HG03439 (cell line): ENCODE results near the gene KLK6.

ENCODE experiments used
- ATAC-seq: cut with Tn5 transposase; IDR thresholded peaks from one replicate; pipeline ENCODE4 v1.9.1; 2021; ENCODE audit warnings: mild to moderate bottlenecking, moderate library complexity; ENCODE audit not compliant: unreplicated experiment

Gene KLK6

DNA sequence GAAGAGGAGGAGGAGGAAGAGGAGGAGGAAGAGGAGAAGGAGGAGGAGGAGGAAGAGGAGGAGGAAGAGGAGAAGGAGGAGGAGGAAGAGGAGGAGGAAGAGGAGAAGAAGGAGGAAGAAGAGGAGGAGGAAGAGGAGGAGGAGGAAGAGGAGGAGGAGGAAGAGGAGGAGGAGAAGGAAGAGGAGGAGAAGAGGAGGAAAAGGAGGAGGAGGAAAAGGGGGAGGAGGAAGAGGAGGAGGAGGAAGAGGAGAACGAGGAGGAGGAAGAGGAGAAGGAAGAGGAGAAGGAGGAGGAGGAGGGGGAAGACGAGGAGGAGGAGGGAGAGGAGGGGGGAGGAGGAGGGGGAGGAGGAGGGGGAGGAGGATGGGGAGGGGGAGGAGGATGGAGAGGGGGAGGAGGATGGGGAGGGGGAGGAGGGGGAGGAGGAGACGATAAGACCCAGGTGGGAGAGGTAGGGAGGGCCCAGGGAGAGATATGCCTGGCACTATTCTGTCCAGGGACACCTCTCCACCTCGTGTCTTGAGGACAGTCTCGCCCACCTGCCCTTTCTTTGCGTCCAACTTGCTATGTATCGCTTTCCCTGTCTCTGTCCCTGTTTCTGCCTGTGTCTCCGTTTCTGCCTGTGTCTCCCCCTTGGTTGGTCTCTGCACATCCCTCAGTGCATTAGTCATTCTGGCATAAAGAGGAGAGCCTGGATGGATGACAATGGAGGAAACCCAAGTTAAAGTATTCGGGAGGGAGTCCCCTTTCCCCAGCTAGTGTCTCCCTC, 9.5 kb downstream of the KLK6 start:
- no peak for ATAC-seq

DNA sequence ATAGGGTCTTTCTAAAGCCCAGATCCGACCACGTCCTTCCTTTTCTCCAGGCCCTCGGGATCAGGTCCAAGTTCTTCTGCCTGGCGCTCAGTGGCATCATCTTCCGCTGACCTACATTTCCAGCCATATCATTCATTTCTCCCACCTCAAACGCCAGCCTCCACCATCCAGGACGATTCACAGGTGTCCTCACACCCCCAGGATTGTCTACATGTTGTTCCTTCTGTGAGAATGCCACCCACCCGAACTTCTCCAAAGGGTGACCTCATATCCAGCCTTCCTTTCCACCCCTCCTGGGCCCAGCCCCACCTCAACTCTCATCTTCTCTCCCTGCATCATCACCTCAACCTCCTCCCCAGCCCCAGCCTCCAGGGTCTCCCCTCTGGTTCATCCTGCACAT, 11.8 kb downstream of the KLK6 start:
- ATAC-seq, result no peak

DNA sequence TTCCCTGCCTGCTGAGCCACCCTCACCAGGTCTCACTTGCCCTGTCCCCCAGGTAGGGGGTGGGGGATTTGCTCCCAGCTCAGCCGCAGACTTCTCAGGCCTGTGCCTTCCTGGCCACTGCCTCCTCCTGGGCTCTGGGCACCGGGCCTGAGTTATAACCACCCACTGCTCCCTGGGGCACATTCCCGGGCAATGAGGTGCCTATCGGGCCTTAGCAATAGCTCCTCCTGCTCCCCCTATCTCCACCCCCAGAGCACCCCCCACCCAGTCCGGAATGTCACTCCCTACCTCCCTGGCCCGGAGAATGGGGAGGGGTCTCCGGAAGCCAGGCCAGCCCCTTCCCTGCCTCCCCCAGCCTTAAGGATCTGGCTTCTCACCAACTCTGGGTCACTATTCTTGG, 16.5 kb downstream of the KLK6 start, which contains the start of gene KLK5:
Gene KLK5 (minus strand): TSS at position 129 of the 400 bp plus-strand sequence. CDS start 381 bp downstream, outside the sequence.
- ATAC-seq, result no peak

GRCh38 chr19:50949861-50950260, 19.5 kb downstream of the KLK6 start:
- no peak for ATAC-seq

GRCh38 chr19:50947123-50947522, 22.3 kb downstream of the KLK6 start:
- no peak for ATAC-seq

GRCh38 chr19:50944795-50945194, 24.6 kb downstream of the KLK6 start:
- ATAC-seq, result no peak

- no peak for ATAC-seq
These were observed 26.1 kb downstream of the KLK6 start for GRCh38 chr19:50943074-50943828.

- ATAC-seq, result no peak
These were observed 29.8 kb downstream of the KLK6 start for GRCh38 chr19:50939596-50939995.

GRCh38 chr19:50933640-50934039, 35.8 kb downstream of the KLK6 start:
- ATAC-seq, result no peak

DNA sequence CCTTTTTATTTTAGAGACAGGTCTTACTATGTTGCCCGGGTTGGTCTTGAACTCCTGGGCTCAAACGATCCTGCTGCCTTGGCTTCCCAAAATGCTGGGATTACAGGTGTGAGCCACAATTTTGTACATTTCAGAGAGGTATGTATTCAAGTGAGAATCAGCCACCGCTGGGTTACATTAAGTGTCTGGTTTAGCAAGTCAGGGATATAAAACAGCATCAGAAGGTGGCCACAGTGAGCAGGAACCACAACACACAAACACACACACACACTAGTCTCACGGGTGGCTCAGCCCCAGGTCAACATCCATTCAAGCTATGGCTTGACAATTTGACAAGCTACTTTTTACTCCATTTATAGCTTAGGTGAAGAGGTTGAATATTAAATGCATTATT, 36.7 kb downstream of the KLK6 start:
- no peak for ATAC-seq

DNA sequence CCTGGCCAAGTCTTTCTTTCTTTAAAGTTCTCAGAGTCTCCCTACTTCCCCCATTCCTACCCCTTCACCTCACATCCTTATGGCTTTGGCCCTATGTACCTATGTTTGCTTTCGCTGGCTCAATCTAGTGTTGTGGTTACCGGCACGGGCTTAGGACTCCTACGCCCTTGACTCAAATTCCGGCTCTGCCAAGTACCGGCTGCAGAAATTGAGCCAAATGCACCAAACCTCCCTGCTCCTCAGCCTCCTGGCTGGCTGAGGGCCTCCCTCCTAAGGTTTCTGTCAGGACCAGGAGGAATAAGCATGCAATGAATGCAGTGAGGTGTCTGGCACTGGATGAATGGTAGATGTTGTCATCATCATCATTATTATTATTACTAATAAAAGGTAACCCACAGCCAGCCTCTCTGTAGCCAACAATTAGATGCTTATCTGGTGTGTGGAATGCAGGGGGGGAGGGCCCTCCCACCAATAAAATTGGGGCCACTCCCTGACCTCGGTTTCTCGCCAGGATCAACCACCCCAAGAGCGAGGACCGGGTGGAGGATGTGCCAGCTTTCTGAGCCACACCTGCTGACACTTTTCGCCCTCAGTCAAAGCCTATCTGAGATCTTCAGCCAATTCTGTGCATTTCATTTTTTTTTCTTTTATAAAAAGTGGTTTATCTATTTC, 37.2 kb downstream of the KLK6 start:
- no peak for ATAC-seq

DNA sequence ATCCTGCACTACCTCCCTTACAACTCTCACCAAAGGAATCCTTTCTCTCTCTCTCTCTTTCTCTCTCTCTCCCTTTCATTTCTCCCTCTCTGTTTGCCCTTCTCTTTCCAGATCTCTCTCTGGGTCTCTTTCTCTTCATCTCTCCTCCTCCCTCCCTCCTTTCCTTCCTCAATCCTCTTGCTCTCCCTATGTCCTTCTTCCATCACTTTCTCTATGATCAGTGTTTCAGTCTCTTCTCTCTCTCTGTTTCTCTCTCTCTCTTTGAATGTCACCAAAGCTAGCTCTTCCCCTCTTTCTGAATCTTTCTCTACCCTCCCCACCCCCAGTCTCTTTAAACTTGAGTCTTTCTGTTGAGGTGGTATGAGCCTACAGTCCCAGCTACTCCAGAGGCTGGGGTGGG, 38.4 kb downstream of the KLK6 start:
- no peak for ATAC-seq

GRCh38 chr19:50928831-50929230, 40.6 kb downstream of the KLK6 start:
- ATAC-seq, result no peak

DNA sequence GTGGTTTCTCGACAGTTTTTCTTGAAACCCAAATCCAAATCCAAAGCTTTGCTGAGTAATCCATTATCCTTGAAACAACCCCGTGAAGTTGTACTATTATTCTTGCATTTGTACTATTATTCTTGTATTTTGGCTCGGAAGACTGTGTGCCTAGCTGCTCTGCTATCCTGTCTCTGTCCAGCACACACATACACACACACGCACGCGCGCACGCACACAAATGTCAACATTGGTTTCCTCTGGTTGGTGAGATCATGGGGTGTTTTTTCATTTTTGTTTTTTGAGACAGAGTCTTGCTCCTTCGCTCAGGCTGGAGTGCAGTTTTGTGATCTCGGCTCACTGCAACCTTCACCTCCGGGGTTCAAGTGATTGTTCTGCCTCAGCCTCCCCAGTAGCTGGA, 43.2 kb downstream of the KLK6 start:
- ATAC-seq, result no peak

GRCh38 chr19:50925734-50926133, 43.7 kb downstream of the KLK6 start:
- no peak for ATAC-seq

- no peak for ATAC-seq
These were observed 44.8 kb downstream of the KLK6 start for GRCh38 chr19:50924586-50924985.

DNA sequence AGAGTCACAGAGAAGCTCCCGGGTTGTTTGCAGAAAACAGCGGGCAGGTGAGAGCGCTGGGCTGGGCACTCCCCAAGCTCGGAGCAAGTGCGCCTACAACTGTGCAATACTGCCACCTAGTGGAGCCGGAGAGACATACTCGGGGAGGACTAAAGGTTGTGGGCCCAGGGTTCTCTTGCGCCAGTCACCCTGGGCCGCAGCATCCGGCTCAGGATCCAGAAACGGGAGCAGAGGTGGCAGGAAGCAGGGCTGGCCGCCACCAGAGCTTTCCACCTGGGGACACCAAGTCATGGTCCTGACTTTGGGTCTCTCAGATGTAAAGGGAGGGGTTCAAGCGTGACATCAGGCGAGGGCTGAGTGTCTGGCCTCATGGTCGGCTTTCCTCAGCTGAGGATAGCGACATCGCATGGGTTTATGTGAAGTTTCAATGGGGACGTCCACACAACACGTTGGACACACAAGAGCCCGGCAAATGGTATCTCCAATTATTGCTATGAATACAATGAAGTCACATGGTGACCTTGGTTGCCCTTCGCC, 47.0 kb downstream of the KLK6 start:
- ATAC-seq, result peak; percentile 67

DNA sequence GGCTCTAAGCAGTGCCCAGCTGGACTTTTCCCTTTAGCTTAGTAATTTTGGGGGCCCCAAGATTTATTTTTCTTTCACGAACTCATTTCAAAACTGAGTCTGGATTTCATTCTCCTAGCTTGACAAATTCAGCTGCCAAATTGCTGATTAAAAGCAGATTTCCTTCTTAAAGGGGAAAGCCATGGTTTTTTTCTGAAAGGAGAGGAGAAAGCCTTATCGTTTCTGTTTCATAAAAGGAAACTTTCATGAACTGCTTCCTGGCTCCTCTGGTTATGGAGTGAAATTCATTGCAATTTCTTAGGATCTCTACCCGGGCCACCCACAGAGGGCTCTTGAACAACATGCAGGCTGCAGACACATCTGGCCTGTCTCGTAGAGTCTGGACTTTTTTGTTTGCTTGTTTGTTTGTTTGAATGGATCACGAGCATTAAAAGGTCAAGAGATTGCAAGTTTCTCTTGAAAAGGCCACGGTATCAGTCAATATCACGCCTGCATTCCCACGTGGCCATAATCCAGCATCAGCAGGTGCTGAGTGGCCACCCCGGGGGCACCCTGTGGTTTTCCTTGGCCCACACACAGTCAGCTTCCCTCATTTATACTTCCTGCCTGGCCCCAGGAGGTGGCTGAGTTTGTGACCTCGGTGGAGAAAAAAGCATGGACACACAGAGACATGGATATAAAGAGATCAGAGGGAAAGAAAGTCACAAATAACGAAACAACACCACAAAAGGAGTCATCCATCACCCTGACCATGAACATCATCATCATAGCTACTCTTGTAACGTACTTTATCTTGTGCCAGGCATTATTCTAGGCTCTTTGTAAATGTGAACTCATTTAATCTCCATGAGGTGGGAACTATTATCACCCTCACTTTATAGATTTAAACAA, 47.7 kb downstream of the KLK6 start:
- peak; percentile 19 for ATAC-seq

- ATAC-seq, result no peak
These were observed 53.3 kb downstream of the KLK6 start for GRCh38 chr19:50916069-50916468.
